Kidney epithelial cell (primary cell): ENCODE results near the gene PARP15. TPM values are rescaled to one million over a fixed set of nuclear protein-coding genes. Genes with fewer than 3 reads are reported as not detected.

Experiments
- DNase-seq: peaks from one replicate; pipeline ENCODE4 v3.0.0-alpha.2; 2010; ENCODE audit warnings: low read depth
- H3K27me3 ChIP-seq: 2 replicates; pipeline ENCODE4 v1.6.0; 2011; ENCODE audit warnings: low read length; ENCODE audit not compliant: control insufficient read depth, insufficient read depth
- H3K36me3 ChIP-seq: 2 replicates; pipeline ENCODE4 v1.5.1; 2011; ENCODE audit warnings: low read length; ENCODE audit not compliant: control insufficient read depth, insufficient read depth
- H3K4me3 ChIP-seq: 2 replicates; pipeline ENCODE4 v1.5.1; 2011; ENCODE audit warnings: low read depth, mild to moderate bottlenecking, control low read depth, low read length
- total RNA-seq: library from RNA; depleted of rRNA; stranded (reverse); fragments of >200 nt; gene quantifications from 2 replicates; pipeline ENCODE4 v1.2.3, GENCODE V29; 2015
- TF ChIP-seq, protein P1 (sequence below): IDR thresholded peaks from 2 replicates; pipeline ENCODE4 v1.5.1; 2011; ENCODE audit warnings: mild to moderate bottlenecking, moderate library complexity, low read length, control low read depth, inconsistent platforms; ENCODE audit not compliant: insufficient read depth, poor library complexity, severe bottlenecking

The PARP15 gene
- total RNA-seq, 1 donor from 2014 or later: not detected

DNA sequence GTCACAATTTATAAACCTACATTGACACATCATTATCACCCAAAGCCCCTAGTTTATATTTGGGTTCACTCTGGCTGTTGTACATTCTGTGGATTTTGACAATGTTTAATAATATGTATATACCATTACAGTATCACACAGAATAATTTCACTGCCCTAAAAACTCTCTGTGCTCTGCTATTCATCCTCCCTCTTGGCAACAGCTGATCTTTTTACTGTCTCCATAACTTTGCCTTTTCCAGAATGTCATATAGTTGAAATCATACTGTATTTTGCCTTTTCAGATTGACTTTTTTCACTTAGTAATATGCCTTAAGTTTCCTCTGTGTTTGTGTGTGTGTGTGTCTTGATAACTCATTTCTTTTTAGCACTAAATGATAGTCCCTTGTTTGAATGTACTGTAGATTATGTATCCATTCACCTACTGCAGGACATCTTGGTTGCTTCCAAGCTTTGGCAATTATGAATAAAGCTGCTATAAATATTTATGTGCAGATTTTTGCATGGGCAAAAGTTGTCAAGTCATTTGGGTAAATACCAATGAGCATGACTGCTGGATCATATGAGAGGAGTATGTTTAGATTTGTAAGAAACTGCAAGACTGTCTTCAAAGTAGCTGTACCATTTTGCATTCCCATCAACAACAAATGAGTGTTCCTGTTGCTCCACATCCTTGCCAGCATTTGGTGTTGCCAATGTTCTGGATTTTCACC, 9.5 kb downstream of the PARP15 start:
- DNase-seq: no peak
- Histone ChIP-seq H3K27me3 (no peaks in the 10 kb centered on the region), H3K36me3 (no peaks in the 10 kb centered on the region), H3K4me3 (no peak overlapping the region)
- TF ChIP-seq, protein P1, sequence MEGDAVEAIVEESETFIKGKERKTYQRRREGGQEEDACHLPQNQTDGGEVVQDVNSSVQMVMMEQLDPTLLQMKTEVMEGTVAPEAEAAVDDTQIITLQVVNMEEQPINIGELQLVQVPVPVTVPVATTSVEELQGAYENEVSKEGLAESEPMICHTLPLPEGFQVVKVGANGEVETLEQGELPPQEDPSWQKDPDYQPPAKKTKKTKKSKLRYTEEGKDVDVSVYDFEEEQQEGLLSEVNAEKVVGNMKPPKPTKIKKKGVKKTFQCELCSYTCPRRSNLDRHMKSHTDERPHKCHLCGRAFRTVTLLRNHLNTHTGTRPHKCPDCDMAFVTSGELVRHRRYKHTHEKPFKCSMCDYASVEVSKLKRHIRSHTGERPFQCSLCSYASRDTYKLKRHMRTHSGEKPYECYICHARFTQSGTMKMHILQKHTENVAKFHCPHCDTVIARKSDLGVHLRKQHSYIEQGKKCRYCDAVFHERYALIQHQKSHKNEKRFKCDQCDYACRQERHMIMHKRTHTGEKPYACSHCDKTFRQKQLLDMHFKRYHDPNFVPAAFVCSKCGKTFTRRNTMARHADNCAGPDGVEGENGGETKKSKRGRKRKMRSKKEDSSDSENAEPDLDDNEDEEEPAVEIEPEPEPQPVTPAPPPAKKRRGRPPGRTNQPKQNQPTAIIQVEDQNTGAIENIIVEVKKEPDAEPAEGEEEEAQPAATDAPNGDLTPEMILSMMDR: no peak

DNA sequence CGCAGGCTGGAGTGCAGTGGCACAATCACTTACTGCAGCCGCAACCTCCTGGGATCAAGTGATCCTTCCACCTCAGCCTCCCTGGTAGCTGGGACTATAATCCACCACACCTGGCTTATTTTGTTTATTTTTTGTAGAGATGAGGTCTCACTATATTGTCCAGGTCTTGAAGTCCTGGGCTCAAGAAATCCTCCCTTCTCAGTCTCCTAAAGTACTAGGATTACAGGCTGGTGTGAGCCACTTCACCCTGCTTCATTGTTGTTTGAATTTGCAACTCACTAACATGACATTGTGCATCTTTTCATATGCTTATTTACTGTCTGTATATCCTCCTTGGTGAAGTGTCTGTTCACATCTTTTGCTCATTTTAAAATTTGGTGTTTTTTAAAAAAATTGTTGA, 10.1 kb downstream of the PARP15 start:
- no peak overlapping the region for H3K4me3 ChIP-seq
- TF ChIP-seq, protein P1: no peak
- H3K27me3 ChIP-seq: no peaks in the 10 kb centered on the region
- no peak for DNase-seq
- H3K36me3 ChIP-seq: no peaks in the 10 kb centered on the region

DNA sequence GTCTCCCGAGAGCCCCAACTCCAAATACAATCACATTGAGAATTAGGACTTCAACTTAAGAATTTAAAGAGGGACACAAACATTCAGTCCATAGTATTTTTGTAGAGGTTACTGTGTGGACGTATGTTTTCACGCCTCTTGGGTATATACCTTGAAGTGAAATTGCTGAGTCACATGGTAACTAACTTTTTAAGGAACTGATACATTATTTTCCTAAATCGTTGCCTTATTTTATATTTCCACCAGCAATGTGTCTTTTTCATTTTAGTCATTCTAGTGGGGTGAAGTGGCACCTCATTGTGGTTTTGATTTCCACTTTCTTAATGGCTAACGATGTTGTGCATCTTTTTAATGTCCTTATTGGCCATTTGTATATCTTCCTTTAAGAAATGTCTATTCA, 11.8 kb downstream of the PARP15 start:
- Histone ChIP-seq H3K4me3 (no peak overlapping the region), H3K36me3 (no peaks in the 10 kb centered on the region), H3K27me3 (no peaks in the 10 kb centered on the region)
- TF ChIP-seq, protein P1: no peak
- DNase-seq: no peak

DNA sequence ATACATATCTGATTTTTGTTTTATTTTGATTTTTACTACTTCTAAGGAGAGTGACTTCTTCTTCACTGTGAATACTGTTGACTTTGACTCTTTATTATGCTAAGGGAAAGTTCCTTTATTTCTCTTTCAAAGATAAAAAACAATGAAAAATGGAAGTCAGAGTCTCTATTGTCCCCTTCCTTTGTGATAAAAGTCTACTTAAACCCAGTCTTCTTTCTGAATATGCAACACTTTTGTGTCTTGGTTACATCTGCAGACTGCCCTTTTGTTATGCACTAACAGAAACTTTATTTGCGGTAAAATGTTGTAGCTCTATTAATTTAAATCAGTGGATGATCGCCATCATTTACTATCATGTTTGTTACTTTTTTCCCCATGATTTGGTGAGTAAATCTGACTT, 13.2 kb downstream of the PARP15 start:
- no peak for DNase-seq
- Histone ChIP-seq H3K27me3 (no peaks in the 10 kb centered on the region), H3K36me3 (no peaks in the 10 kb centered on the region), H3K4me3 (no peak overlapping the region)
- TF ChIP-seq, protein P1: no peak

DNA sequence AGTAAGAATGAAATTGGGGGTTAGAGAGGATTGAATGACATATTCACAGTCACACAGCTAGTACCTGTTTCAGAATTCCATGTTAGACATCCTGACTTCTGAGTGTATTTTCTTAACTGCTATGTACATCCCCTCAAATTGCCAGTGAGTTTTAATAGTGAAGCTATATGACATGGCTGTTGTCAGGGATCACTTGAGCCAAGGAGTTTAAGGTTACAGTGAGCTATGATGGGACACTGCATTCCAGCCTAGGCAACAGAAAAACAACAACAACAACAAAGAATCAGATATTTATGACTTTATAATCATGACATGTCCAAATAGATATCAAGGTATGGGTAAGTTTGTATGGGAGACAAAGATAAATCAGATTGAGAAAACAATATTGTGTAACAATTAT, 16.6 kb downstream of the PARP15 start:
- Histone ChIP-seq H3K4me3 (no peak overlapping the region), H3K27me3 (no peaks in the 10 kb centered on the region), H3K36me3 (no peaks in the 10 kb centered on the region)
- no peak for DNase-seq
- TF ChIP-seq, protein P1: no peak

DNA sequence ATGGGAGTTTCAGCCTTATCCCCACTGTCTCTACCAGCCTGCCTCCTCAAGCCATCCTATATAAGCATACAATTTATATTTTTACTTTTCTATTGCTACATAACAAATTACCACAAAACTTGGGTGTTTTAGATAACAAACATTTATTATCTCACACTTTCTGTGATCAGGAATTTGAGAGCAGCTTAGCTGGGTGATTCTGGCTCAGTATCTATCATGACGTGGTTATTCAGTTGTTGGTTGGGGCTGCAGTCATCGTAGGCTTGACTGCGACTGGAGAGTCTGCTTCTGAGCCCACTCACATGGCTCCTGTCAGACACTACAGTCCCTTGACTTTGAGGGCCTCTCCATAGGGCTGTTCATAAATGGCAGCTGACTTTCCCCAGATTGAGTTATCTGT, 20.7 kb downstream of the PARP15 start:
- H3K27me3 ChIP-seq: no peaks in the 10 kb centered on the region
- H3K36me3 ChIP-seq: no peaks in the 10 kb centered on the region
- no peak overlapping the region for H3K4me3 ChIP-seq
- no peak for DNase-seq
- TF ChIP-seq, protein P1: no peak
